Transverse colon (tissue), 4 donors: ENCODE data around the gene SHISA9.

Source experiments
- CTCF ChIP-seq, 5 experiments: fragments of 200-600 bp in 3 of 5; fragments of 450-650 bp in 2 of 5; sonication (generic) in 3 of 5; IDR thresholded peaks; 1 replicate in 2 of 5; 2 replicates in 3 of 5; pipeline ENCODE4 v1.5.1; 2016 to 2017; ENCODE audit warnings: antibody characterized with exemption in 5 of 5, inconsistent platforms in 3 of 5, mild to moderate bottlenecking in 2 of 5, moderate library complexity in 1 of 5
- EP300 ChIP-seq: sonication (generic); formaldehyde crosslinking; IDR thresholded peaks from one replicate; pipeline ENCODE4 v1.6.1; 2017; ENCODE audit warnings: antibody characterized with exemption, low read depth
- POLR2A ChIP-seq: fragments of 450-650 bp; IDR thresholded peaks from one replicate; pipeline ENCODE4 v1.6.1; 2016; ENCODE audit warnings: antibody characterized with exemption, mild to moderate bottlenecking, moderate library complexity
- POLR2AphosphoS5 ChIP-seq, 3 donors: sonication (generic); formaldehyde crosslinking; IDR thresholded peaks; one replicate each; pipeline ENCODE4 v1.6.1; 2016; ENCODE audit warnings: antibody characterized with exemption in 3 of 3

- TF ChIP-seq EP300 (no peak), POLR2A (no peak), POLR2AphosphoS5 (IDR thresholded peaks at IDR 0.05) (no peak), CTCF (IDR thresholded peaks at IDR 0.05) (no peak)
Measured at GRCh38 chr16:13021996-13022395, 120.6 kb downstream of the SHISA9 start.
